NT2/D1 (cell line): ENCODE measurements around the gene GPR55.

ENCODE experiments used
- SUZ12 ChIP-seq: IDR thresholded peaks from 2 replicates; pipeline ENCODE4 v1.6.1; 2011; ENCODE audit not compliant: insufficient read length, insufficient read depth; ENCODE audit errors: extremely low read depth
- YY1 ChIP-seq: IDR thresholded peaks from 2 replicates; pipeline ENCODE4 v1.6.1; 2011; ENCODE audit not compliant: insufficient read length, insufficient read depth
- ZNF274 ChIP-seq: IDR thresholded peaks from 2 replicates; pipeline ENCODE4 v1.6.1; 2011; ENCODE audit warnings: mild to moderate bottlenecking, low read depth, low read length

GRCh38 chr2:230887342-230887741, 37.7 kb downstream of the GPR55 start:
- TF ChIP-seq ZNF274, result no peak
- no peak for TF ChIP-seq YY1
- TF ChIP-seq SUZ12, result no peak
